ENCODE data around the gene KANTR. TPM values are rescaled to one million over a fixed set of nuclear protein-coding genes. Genes with fewer than 3 reads are reported as not detected.

KANTR gene
- total RNA-seq, 1 experiment from 2014 or later: 7.5 TPM

DNA sequence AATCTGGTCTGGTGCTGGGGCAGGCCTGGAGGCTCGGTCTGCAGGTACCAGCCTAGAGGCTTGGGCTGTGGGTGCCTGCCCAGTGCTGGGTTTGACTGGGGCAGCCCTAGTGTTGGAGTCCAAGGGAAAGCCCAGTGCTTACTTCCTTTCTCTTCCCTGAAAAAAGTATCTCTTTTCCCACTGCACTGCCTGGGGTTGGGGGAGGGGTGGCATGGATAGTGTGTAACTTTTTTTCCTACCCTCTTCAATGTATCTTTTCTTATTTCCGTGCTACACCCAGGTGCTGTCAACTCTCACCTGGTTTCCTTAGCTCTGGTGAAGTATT, 21.6 kb downstream of the KANTR start:
- ATAC-seq: no peak
- Histone ChIP-seq H3K4me3 (replicated peaks in 1 of 2; ENCODE audit: low read depth in 1 of 2, low read length in 2 of 2) (no peak overlapping the region), H2AFZ (ENCODE audit: low read depth, low read length, poor library complexity, severe bottlenecking) (no peak overlapping the region), H4K20me1 (ENCODE audit: insufficient read depth) (no peaks in the 10 kb centered on the region), H3K4me2 (ENCODE audit: low read length) (no peak overlapping the region), H3K79me2 (ENCODE audit: insufficient read depth, low read length) (no peaks in the 10 kb centered on the region), H3K9ac (ENCODE audit: low read length) (no peak overlapping the region), H3K27ac (ENCODE audit: low read depth, low read length) (no peak overlapping the region), H3K9me2 (ENCODE audit: insufficient read depth) (no peaks in the 10 kb centered on the region), H3K9me3 (ENCODE audit: control insufficient read depth in 1 of 2, insufficient read depth in 1 of 2, low read depth in 1 of 2, low read length in 2 of 2) (no peaks in the 10 kb centered on the region), H3K27me3 (ENCODE audit: insufficient read depth, low read length) (no peaks in the 10 kb centered on the region), H3K36me3 (ENCODE audit: control insufficient read depth in 1 of 2, insufficient read depth in 2 of 2, low read length in 2 of 2) (no peaks in the 10 kb centered on the region), H3K4me1 (ENCODE audit: control insufficient read depth in 1 of 2, insufficient read depth in 2 of 2, low read length in 2 of 2) (no peaks in the 10 kb centered on the region)
- RAD21 ChIA-PET (ENCODE audit: low non-redundant PET in 1 of 2, low total read pairs in 2 of 2, uncharacterized antibody in 2 of 2, unreplicated experiment in 2 of 2): no interaction called here
- no TSS peak for BruUV-seq (replicated peaks)
- intact Hi-C loops (cut with micrococcal nuclease): loop anchor here (10.0 kb wide), 1 partner anchor 99 kb away; no protein-coding TSS in a partner anchor
- TF ChIP-seq FOSL1 (IDR thresholded peaks at IDR 0.05; ENCODE audit: low read depth) (no peak), ELF1 (IDR thresholded peaks at IDR 0.05; ENCODE audit: borderline replicate concordance, low read depth) (no peak), JUND (IDR thresholded peaks at IDR 0.05) (no peak), CBX3 (IDR thresholded peaks at IDR 0.05; ENCODE audit: low read depth) (no peak), CEBPB (IDR thresholded peaks at IDR 0.05; ENCODE audit: low read depth) (no peak), EGR1 (IDR thresholded peaks at IDR 0.05; ENCODE audit: low read depth) (no peak), YY1 (IDR thresholded peaks at IDR 0.05; ENCODE audit: extremely low read depth, insufficient replicate concordance, low read depth, low read length) (no peak), SIN3A (IDR thresholded peaks at IDR 0.05; ENCODE audit: low read depth) (no peak), TCF7L2 (IDR thresholded peaks at IDR 0.05; ENCODE audit: borderline replicate concordance, extremely low read depth, insufficient read depth, insufficient read length) (no peak), ZNF274 (IDR thresholded peaks at IDR 0.05; ENCODE audit: low read depth, low read length) (no peak), RAD21 (IDR thresholded peaks at IDR 0.05; ENCODE audit: low read depth) (no peak), POLR2A (IDR thresholded peaks at IDR 0.05; ENCODE audit: borderline replicate concordance, extremely low read depth, insufficient read depth, insufficient read length) (no peak), EZH2phosphoT487 (IDR thresholded peaks at IDR 0.05; ENCODE audit: borderline replicate concordance) (no peak), POLR2AphosphoS5 (IDR thresholded peaks at IDR 0.05; ENCODE audit: low read depth, low read length) (no peak)
- TF ChIP-seq, protein P1, sequence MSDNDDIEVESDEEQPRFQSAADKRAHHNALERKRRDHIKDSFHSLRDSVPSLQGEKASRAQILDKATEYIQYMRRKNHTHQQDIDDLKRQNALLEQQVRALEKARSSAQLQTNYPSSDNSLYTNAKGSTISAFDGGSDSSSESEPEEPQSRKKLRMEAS (IDR thresholded peaks at IDR 0.05): no peak
- TF ChIP-seq, protein P2, sequence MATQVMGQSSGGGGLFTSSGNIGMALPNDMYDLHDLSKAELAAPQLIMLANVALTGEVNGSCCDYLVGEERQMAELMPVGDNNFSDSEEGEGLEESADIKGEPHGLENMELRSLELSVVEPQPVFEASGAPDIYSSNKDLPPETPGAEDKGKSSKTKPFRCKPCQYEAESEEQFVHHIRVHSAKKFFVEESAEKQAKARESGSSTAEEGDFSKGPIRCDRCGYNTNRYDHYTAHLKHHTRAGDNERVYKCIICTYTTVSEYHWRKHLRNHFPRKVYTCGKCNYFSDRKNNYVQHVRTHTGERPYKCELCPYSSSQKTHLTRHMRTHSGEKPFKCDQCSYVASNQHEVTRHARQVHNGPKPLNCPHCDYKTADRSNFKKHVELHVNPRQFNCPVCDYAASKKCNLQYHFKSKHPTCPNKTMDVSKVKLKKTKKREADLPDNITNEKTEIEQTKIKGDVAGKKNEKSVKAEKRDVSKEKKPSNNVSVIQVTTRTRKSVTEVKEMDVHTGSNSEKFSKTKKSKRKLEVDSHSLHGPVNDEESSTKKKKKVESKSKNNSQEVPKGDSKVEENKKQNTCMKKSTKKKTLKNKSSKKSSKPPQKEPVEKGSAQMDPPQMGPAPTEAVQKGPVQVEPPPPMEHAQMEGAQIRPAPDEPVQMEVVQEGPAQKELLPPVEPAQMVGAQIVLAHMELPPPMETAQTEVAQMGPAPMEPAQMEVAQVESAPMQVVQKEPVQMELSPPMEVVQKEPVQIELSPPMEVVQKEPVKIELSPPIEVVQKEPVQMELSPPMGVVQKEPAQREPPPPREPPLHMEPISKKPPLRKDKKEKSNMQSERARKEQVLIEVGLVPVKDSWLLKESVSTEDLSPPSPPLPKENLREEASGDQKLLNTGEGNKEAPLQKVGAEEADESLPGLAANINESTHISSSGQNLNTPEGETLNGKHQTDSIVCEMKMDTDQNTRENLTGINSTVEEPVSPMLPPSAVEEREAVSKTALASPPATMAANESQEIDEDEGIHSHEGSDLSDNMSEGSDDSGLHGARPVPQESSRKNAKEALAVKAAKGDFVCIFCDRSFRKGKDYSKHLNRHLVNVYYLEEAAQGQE (IDR thresholded peaks at IDR 0.05; ENCODE audit: low read depth): no peak
- DNase-seq (ENCODE audit: low read depth, low spot score): no peak
- POLR2A ChIA-PET: no interaction called here
- CTCF ChIA-PET: no interaction called here
